Measurements from ENCODE around the gene CTSZ. TPM values are rescaled to one million over a fixed set of nuclear protein-coding genes. Genes with fewer than 3 reads are reported as not detected.
A peak's percentile ranks its signal among the peaks of the same experiment; 100 is the strongest.

The CTSZ gene
- total and polyA plus RNA-seq, 11 donors, result 92.2 to 482 (median 130) TPM

DNA sequence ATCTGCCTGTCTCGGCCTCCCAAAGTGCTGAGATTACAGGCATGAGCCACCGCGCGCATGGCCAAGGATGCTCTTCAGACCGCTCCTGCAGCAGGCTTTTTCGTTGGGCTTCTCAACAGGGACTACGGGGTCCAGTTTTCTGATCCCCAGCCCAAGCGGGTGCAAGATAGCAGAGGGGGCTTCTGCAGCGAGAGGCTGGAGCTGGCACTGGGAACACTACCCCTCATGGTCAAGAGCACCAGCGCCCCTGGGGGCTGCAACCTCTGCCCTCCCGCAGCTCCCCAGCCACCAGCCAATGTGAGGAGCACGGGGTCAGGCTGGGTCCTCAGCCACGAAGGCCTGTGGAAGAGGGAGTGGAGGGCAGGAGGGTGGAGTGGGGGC lies 6.0 kb downstream of the CTSZ start:
- H3K36me3 ChIP-seq, result peaks cover 0 to 85% (median 61%) of the 10 kb centered on the region in 9 donors
- H3K9me3 ChIP-seq, result no peaks in the 10 kb centered on the region
- no peaks in the 10 kb centered on the region for H3K27me3 ChIP-seq
- no peak for TF ChIP-seq POLR2A (IDR thresholded peaks at IDR 0.05)
- TF ChIP-seq, protein P1, sequence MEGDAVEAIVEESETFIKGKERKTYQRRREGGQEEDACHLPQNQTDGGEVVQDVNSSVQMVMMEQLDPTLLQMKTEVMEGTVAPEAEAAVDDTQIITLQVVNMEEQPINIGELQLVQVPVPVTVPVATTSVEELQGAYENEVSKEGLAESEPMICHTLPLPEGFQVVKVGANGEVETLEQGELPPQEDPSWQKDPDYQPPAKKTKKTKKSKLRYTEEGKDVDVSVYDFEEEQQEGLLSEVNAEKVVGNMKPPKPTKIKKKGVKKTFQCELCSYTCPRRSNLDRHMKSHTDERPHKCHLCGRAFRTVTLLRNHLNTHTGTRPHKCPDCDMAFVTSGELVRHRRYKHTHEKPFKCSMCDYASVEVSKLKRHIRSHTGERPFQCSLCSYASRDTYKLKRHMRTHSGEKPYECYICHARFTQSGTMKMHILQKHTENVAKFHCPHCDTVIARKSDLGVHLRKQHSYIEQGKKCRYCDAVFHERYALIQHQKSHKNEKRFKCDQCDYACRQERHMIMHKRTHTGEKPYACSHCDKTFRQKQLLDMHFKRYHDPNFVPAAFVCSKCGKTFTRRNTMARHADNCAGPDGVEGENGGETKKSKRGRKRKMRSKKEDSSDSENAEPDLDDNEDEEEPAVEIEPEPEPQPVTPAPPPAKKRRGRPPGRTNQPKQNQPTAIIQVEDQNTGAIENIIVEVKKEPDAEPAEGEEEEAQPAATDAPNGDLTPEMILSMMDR (IDR thresholded peaks at IDR 0.05), result no peak
- H3K27ac ChIP-seq, result no peak overlapping the region
- H3K4me1 ChIP-seq, result peaks cover 10 to 36% (median 26%) of the 10 kb centered on the region in 12 donors
- H3K4me3 ChIP-seq, result no peak overlapping the region
- WGBS, 4 donors, result 87 to 94% (median 91%) methylated on average over 6 to 13 of the region's 13 CpGs
- intact Hi-C loops (cut with DNase I), result no loop called here
- peak in 1 of 5 donors; percentile 14 for DNase-seq
- ATAC-seq, result no peak

- no peak overlapping the region for H3K4me3 ChIP-seq
- WGBS, 4 donors, result 65 to 78% (median 66%) methylated on average over 3 of the region's 3 CpGs
- DNase-seq (no peak), ATAC-seq (no peak)
- no peaks in the 10 kb centered on the region for H3K9me3 ChIP-seq
- no peaks in the 10 kb centered on the region for H3K27me3 ChIP-seq
- no peak overlapping the region for H3K27ac ChIP-seq
- TF ChIP-seq, protein P1 (IDR thresholded peaks at IDR 0.05), result no peak
- TF ChIP-seq POLR2A (IDR thresholded peaks at IDR 0.05), result no peak
- intact Hi-C loops (cut with DNase I), result no loop called here
- H3K4me1 ChIP-seq, result peaks cover 3 to 30% (median 19%) of the 10 kb centered on the region in 12 donors
- peaks cover 0 to 92% (median 68%) of the 10 kb centered on the region in 9 donors for H3K36me3 ChIP-seq
These were observed 6.7 kb downstream of the CTSZ start for GRCh38 chr20:59000326-59000725.

- Histone ChIP-seq H3K36me3 (peaks cover 0 to 100% (median 83%) of the 10 kb centered on the region in 9 donors), H3K4me1 (peaks cover 0 to 23% (median 4%) of the 10 kb centered on the region in 12 donors), H3K27ac (no peak overlapping the region), H3K9me3 (no peaks in the 10 kb centered on the region), H3K27me3 (no peaks in the 10 kb centered on the region), H3K4me3 (no peak overlapping the region)
- ATAC-seq (no peak), DNase-seq (peak in 1 of 5 donors; percentile 22)
- intact Hi-C loops (cut with DNase I), result no loop called here
- TF ChIP-seq POLR2A (IDR thresholded peaks at IDR 0.05), result no peak
- TF ChIP-seq, protein P1 (IDR thresholded peaks at IDR 0.05), result no peak
- 89 to 94% (median 92%) methylated on average over 11 of the region's 11 CpGs for WGBS, 4 donors
These were observed 8.4 kb downstream of the CTSZ start for GRCh38 chr20:58998656-58999055.

- H3K4me1 ChIP-seq, result peaks cover 0 to 14% (median 0%) of the 10 kb centered on the region in 12 donors
- H3K9me3 ChIP-seq, result no peaks in the 10 kb centered on the region
- TF ChIP-seq POLR2A (IDR thresholded peaks at IDR 0.05), result no peak
- TF ChIP-seq, protein P1 (IDR thresholded peaks at IDR 0.05), result no peak
- ATAC-seq (no peak), DNase-seq (peak in 2 of 5 donors; percentile 7 to 20)
- no peak overlapping the region for H3K4me3 ChIP-seq
- intact Hi-C loops (cut with DNase I), result no loop called here
- no peaks in the 10 kb centered on the region for H3K27me3 ChIP-seq
- WGBS, 4 donors, result 91 to 94% (median 93%) methylated on average over 24 of the region's 24 CpGs
- no peak overlapping the region for H3K27ac ChIP-seq
- H3K36me3 ChIP-seq, result peaks cover 0 to 100% (median 97%) of the 10 kb centered on the region in 9 donors
These were observed 9.8 kb downstream of the CTSZ start for GRCh38 chr20:58997141-58997770.

Data from heart left ventricle (tissue), 16 donors.